Brain pericyte (primary cell): ENCODE results near the gene VARS2.

ENCODE experiments used
- DNase-seq: peaks from one replicate; pipeline ENCODE4 v3.0.0-alpha.2; 2012; ENCODE audit warnings: low read depth, low spot score

Gene VARS2

DNA sequence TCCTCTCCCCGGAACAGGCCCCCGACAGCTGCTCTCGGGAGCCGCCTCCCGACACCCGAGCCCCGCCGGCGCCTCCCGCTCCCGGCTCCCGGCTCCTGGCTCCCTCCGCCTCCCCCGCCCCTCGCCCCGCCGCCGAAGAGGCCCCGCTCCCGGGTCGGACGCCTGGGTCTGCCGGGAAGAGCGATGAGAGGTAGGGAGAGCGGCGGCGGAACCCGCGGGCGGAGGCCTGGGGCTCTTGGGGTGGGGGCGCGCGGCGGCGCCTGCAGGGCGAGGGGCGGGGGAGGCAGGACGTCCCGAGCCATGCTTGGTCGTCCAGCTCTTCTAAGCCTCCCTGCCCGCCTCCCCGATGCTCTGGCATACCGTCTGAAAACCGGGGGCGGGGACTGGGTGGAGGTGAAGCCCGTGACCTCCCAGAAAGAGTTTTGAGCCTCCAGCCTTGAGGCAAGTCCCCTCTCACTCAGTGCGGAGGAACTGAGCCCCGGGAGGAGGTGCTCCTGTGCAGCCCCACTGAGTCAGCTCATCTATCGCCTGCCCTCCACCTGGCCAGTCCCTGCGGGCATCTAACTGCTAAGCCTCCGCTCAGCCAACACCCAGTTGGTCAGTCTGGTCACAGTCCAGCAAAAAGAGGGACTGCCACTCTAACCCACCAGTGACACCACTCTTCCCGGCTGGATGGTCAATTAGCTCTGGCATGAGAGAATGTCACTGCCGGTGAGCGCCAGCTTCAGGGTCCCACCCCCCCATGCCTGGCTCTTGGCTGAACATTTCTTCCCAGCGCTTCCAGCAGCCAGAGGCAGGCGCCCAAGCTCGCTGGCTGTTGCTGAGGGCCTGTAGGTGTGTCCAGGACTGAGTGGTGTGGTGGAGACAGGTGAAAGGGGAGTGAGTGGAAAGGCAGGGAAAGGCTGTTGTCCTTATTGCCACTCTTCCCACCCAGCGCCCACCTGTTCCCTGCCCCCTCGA, 29.2 kb upstream of the VARS2 start:
- DNase-seq: no peak

DNA sequence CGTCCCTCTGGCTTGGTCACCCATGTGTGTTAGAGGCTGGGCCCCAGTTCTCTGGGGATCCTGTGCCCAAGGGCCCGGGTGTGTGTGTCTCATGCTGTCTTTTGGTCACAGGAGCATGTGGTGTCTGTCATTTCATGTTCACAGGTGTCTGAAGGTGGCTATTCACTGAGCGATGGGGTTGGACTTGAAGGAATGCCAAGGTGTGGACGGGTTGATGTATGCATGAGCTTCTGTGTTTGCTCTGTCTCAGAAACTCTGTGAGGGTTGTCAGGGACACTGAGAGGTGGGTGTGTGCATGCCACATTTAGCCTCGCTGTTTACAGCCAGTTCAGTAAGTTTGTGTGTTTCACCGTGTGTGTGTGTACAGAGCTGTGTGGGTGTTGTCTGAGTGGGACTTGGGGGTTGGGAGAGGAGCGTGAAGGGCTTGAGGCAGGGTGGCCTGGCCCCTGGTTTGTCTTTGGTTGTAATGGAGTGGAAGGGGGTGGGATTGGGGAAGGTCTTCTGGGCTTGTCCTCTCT, 28.5 kb upstream of the VARS2 start:
- no peak for DNase-seq

DNA sequence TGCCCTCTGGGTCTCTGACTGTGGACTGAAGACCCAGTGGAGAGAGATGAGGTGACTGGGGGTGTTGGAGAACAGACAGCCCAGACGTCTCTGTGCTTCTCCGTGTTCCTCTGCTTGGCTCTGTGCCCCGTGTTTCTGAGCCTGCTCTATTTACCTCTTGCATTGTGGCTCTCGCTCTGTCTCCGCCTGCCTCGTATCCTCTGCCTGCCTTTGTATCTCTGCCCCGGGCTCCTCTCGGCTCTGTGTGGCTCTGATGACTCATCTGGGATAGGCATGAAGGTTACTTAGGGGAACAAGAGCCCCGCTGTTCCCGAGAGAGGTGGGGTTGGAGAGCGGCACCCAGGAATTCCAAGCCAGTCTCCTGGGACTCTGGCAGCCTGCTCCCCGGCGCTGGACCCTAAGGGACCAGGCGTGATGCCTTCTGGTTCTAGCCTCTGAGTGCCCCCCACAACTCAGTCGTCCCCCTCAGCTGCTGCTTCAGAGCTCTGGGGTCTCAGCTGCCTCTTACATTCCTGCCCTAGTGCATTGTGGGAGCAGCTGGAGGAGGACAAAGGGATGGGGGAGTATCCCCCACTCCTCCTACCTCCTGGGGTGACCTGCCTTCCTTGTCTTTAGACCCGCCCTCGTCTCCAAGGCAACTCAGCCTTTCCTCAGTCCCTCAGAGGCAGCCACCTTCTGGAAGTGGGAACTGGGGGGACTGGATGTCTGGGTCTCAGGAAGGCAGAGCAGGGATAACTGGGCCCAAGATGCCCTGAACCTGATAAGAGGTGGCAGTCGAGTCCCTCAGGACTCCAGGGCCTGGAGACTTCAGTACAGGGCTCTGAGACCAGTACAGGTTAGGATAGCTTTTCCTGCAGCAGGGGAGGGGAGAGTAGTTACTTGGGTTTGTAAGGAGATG, 27.8 kb upstream of the VARS2 start:
- peak; percentile 47 for DNase-seq

DNA sequence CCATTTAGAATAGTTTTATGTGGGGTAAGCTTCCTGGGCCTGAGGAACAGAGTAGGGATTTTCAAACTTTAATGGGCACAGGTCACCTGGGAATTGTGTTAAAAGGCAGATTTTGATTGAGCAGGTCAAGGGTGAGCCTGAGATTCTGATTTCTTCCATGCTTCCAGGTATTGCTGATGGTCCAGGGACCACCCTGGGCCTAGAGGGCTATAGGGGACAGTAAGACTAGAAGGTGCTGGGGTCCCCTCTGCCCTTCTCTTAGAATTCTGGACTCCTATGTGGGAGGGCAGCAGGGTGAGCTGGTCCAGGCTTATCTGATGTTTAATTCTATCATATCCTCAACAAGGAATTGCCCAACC, 27.2 kb upstream of the VARS2 start:
- no peak for DNase-seq

DNA sequence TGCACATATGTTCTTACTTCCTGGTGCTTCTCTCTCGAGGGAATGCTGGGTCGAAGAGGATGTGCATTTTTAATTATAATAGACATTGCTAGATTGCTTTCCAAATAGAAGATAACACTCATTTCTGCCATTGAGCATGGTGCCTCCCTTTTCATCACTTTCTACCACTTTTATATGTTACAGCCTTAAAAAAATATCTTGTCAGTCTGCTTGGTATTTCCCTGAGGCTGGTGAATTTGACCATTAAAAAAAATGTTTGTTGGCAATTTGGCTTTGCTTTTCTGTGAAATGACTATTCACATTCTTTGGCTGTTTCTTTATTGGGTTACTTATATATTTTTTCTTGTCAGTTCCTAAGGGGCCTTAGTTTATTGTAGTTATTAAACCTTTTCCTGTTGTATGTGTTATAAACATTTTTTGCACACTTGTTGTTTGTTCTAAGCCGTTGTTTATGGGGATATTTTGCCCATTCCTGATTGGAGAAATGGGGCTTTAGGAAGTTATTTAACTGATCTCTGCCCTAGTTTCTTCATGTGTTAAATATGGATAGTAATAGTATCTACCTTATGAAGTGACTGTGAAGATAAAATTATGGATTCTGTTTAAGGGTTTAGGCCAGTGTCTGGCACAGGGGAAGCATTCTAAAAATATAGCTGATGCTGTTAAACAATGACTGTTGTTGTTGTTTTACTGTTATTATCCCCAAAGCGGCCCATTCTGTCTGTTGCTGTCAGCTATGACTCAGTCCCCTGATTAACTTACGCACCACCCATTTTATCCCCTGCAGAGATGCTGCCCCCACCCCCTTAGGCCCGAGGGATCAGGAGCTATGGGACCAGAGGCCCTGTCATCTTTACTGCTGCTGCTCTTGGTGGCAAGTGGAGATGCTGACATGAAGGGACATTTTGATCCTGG, 25.9 kb upstream of the VARS2 start:
- DNase-seq: no peak

DNA sequence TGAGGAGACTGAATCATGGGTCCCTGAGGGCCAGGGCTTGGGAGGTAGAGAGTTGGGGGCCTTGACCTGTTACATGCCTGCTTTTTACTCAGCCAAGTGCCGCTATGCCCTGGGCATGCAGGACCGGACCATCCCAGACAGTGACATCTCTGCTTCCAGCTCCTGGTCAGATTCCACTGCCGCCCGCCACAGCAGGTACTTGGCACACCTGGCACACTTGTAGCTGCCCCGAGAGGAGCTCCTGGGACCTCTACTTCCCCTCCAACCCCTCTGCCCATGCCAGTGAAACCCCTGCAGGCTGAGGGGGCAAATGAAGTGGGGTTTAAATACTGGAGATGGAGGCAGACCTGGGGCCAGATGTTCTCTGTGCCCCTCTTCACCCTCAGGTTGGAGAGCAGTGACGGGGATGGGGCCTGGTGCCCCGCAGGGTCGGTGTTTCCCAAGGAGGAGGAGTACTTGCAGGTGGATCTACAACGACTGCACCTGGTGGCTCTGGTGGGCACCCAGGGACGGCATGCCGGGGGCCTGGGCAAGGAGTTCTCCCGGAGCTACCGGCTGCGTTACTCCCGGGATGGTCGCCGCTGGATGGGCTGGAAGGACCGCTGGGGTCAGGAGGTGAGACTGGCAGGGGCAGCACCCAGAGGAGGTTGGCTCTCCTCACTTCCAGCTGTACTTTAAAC, 25.1 kb upstream of the VARS2 start:
- DNase-seq: no peak

DNA sequence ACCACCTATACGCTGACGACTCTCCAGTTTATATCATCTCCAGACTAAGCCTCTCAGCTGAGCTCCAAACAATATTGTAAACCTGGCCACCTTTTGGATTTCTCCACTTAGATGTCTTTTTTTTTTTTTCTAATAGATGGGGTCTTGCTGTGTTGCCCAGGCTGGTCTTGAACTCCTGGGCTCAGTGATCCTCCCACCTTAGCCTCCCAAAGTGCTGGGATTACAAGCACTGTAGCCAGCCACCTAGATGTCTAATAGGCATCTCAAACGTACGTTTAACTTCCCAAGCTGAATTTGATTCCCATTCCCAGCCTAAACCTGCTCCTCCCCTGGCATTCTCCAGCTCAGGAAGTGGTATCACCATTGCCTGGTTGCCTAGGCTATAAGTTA, 24.5 kb upstream of the VARS2 start:
- no peak for DNase-seq

DNA sequence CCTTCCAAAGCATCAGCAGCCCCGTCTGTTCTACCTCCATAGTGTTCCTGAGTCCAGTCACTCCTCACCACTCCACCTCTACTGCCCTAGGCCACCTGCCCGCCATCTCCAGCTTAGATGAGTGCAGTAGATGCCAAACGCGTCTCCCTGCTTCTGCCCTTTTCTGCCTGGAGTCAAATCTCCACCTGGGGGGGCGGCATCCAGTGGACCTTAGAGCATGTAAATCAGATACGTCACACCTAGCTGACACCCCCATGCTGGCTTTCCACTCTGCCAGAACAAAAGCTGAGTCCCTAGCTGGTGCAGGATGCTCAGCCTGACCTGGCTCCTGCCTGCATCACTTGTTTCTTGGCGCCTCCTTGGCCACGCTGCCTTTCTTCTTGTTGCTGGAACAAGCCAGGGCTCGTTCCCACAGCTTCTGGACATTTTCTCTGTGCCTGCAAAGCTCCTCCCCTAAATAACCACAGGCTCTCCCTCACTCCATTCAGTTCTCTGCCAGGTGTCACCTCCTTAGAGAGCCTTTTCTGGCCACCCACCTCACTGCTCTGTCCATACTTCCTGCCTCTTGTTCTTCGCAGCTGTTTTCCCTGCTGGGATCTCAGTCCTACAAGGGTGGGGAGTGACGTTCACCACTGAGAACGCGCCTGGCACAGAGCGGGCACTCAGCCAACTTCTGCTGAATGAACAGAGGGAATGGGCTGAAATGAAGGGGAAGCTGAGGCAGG, 24.0 kb upstream of the VARS2 start:
- no peak for DNase-seq

DNA sequence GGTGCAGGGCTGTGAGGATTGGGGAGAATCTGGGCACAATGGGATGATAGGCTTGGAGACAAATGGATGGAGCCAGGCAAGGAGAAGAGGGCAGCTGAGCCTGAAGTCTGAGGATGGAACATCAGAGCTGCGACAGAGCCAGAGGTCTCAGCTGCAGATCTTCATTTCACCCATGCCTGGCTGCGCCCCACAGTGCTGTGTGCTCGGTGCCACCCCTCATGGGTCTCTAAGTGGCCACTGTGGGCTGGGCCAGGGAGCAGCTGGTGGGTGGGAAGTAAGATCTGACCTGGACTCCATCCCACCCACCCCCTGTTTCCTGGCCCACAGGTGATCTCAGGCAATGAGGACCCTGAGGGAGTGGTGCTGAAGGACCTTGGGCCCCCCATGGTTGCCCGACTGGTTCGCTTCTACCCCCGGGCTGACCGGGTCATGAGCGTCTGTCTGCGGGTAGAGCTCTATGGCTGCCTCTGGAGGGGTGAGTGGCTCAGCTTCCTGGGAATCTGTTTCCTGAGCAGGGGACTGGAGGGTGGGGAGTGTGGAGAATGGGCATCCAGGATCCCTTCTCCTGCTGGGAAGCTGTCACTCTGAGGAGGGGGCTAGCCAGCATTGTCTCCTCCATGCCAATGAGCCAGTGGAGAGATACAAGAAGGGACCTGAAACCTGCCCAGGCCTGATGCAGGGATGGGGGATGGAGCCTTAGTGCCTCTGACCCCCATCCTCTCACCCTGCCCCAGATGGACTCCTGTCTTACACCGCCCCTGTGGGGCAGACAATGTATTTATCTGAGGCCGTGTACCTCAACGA, 23.2 kb upstream of the VARS2 start:
- no peak for DNase-seq

DNA sequence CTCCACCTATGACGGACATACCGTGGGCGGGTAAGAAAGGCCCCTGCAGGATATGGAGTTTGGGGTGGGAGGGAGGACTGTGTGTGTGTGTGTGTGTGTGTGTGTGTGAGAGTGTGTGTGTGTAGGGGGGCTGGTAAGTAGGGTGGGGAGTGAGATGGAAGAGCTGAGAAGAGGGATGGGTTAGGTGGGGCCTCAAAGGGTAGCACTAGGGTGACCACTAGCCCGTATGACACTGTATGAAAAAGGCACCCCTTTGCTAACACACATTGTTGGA, 22.7 kb upstream of the VARS2 start:
- no peak for DNase-seq

DNA sequence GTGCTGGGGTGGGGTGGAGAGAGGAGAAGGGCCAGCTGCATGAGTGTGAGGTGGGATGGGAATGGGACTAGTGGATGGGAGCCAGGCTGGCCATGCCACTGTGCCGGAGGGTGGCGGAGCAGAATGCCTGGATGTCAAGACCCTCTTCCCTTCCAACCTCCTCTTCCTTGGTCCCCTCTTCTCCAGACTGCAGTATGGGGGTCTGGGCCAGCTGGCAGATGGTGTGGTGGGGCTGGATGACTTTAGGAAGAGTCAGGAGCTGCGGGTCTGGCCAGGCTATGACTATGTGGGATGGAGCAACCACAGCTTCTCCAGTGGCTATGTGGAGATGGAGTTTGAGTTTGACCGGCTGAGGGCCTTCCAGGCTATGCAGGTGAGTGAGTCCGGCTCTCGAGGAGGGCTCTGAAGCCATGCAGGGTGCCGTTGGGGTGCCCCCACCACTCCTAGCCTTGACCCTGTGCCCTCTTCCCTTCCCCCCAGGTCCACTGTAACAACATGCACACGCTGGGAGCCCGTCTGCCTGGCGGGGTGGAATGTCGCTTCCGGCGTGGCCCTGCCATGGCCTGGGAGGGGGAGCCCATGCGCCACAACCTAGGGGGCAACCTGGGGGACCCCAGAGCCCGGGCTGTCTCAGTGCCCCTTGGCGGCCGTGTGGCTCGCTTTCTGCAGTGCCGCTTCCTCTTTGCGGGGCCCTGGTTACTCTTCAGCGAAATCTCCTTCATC, 22.1 kb upstream of the VARS2 start:
- no peak for DNase-seq

DNA sequence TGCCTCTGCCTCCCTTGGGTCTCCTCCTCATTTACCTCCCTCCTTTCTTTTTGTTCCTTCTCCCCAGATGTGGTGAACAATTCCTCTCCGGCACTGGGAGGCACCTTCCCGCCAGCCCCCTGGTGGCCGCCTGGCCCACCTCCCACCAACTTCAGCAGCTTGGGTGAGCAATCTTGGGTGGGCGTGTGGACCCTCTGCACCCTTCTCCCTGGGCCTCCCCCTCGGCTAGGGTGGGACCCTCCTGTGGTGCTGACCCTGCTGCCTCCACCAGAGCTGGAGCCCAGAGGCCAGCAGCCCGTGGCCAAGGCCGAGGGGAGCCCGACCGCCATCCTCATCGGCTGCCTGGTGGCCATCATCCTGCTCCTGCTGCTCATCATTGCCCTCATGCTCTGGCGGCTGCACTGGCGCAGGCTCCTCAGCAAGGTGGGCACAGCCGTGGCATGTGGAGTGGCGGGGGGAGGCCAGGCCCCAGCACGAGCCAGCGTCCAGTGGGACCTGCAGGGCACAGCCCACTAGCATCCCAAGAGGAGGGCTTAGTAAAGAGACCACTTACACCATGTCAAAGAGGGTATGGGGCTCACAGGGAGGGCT, 20.9 kb upstream of the VARS2 start:
- DNase-seq: no peak

DNA sequence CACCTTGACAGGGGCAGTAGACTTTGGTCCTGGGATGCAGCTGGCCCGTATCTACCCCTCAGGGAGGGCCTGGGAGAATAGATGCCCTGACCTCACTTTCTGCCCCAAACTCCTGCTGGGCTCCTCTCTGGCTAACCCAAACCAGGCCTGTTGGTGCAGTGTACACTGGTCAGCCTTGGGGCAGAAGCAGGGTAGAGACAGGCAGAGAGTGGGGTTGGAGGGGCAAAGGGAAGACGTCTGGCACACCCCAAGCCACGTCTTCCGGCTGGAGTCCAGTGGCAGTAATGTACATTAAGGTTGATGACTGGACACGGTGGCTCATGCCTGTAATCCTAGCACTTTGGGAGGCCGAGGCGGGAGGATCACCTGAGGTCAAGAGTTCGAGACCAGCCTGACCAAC, 20.4 kb upstream of the VARS2 start:
- DNase-seq: no peak

DNA sequence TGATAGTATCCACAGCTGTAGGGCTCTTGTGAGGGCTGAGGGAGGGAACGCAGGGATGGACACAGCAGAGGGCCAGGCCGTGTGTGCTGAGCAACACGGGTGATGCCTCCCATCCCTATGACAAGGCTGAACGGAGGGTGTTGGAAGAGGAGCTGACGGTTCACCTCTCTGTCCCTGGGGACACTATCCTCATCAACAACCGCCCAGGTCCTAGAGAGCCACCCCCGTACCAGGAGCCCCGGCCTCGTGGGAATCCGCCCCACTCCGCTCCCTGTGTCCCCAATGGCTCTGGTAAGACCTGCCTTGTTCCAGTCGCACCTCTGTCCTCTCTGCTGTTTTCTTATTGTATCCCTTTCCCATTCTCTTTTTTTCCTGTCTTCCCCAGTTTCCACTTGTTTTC, 19.7 kb upstream of the VARS2 start:
- no peak for DNase-seq

DNA sequence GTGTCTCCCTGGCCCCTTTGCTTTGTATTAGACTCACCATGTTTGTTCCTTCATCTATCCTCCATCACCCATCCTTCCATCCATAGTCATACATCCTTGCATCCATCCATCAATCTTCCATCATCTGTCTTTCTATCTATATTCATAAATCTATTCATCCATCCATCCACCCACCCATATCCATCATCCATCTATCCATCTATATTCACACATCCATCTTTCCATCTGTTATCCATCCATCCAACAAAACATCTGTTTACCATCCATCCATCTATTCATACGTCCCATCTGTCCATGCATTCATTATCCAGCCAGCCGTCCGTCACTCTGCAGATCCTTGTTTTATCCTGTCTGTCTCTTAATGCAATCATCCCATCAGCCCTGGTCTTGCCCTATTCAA, 19.1 kb upstream of the VARS2 start:
- no peak for DNase-seq

DNA sequence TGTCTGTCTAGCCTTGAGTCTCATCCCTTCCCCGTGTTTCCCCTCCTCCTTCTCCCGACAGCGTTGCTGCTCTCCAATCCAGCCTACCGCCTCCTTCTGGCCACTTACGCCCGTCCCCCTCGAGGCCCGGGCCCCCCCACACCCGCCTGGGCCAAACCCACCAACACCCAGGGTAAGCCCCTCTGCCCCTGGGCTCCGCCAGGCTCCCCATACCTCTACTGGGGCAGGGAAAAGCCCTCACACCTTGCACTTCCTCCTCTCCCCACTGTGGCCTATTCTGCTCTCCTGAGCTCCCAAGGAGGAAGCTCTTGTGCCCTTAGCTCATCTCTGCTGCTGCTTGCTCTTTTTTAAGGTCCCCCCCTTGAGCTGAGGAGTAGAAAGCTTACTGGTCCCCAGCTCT, 18.7 kb upstream of the VARS2 start:
- DNase-seq: no peak

DNA sequence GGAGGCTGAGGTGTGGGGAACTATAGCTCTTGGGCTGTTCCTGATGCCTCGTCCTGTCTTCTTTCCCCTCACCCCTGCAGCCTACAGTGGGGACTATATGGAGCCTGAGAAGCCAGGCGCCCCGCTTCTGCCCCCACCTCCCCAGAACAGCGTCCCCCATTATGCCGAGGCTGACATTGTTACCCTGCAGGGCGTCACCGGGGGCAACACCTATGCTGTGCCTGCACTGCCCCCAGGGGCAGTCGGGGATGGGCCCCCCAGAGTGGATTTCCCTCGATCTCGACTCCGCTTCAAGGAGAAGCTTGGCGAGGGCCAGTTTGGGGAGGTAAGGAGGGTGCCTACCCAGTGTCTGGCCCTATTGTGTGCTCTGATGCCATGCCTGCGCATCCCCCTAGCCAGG, 17.5 kb upstream of the VARS2 start:
- no peak for DNase-seq

DNA sequence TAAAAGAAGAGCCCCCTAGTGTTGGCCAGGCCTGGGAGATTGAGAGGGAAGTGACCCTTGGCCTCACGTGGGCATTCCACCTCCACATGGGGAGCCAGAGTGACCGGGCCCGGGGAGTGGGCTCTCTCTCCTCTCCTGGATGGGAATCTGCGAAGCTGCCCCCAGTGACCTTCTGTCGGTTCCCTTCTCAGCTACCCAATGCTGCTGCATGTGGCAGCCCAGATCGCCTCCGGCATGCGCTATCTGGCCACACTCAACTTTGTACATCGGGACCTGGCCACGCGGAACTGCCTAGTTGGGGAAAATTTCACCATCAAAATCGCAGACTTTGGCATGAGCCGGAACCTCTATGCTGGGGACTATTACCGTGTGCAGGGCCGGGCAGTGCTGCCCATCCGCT, 16.2 kb upstream of the VARS2 start:
- no peak for DNase-seq
